HG03378 (cell line): ENCODE results near the gene PIK3AP1.
A peak's percentile ranks its signal among the peaks of the same experiment; 100 is the strongest.

ENCODE experiments used
- ATAC-seq: cut with Tn5 transposase; IDR thresholded peaks from one replicate; pipeline ENCODE4 v1.9.1; 2021; ENCODE audit warnings: mild to moderate bottlenecking, moderate library complexity; ENCODE audit not compliant: unreplicated experiment

PIK3AP1 gene

DNA sequence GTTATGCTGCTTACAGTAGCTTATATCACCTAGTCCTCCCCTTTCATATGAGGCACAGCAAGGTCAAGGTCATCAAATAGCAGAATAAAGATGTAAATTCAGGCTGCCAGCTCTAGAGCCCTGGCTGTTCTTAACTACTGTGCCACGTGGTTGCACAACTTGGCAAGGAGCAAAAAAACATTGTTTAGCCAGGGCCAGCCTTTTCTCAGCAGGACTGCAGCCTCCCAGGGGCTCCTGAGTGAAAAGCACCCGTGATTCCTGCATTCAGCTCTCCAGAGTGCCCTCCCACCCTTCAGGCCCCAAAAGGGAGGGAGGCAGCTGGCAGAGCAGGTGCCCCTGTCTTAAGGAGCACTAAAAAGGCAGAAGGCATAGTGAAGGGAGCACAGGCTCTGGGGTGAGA, 101.7 kb downstream of the PIK3AP1 start:
- ATAC-seq: no peak

DNA sequence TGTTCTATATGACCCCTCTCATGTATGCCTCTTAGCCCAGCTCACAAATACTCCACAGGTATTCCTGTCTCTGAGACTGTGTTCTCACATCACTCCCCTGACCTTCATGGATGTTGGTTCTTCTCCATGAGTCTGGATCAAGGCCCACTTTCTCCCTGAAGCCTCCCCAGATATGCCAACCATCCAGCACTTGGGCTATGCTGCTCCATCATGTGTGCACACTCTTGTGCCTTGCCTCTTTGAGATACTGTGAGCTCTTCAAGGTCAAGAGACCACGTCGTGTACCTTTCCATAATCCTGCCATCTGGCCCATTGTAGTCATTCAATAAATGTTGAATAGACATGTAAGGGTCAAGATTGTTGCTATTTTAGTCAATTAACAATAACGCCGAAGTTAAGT, 103.4 kb downstream of the PIK3AP1 start:
- no peak for ATAC-seq

DNA sequence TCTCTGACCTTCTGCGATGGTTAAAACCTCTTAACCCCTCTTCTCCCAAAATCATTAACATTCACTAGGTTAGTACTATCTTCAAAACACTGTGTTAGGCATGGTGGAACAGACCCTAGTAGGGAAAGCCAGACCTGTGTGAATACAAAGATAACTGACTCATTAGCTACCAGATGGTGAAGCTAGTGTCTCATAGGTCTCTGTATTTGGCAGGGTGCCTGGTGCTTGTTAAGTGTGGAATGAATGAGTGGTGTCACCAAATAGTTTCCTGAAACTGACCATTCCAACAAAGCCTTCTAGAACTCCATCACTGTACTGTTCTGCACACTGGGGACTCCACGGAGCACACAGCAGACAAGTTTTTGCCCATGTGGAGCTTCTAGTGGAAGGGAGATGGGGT, 105.8 kb downstream of the PIK3AP1 start:
- no peak for ATAC-seq

DNA sequence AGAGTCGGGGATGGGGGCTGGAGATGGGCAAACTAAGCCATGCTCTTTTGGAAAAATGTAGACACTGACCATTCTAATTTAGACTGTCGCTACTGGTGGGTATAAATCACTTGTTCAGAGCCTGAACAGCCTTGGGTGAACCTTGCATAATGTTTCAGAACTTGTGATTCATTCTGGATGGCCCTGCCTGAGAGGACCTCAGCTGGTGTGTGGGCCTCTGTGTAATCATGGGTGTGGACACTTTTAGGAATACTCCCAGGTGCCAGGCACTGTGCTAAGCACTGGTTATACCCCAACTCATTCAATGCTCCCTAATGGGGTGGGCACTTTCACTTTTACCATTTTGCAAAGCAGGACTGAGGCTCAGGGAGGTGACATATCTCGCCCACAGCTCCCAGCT, 106.7 kb downstream of the PIK3AP1 start:
- no peak for ATAC-seq

DNA sequence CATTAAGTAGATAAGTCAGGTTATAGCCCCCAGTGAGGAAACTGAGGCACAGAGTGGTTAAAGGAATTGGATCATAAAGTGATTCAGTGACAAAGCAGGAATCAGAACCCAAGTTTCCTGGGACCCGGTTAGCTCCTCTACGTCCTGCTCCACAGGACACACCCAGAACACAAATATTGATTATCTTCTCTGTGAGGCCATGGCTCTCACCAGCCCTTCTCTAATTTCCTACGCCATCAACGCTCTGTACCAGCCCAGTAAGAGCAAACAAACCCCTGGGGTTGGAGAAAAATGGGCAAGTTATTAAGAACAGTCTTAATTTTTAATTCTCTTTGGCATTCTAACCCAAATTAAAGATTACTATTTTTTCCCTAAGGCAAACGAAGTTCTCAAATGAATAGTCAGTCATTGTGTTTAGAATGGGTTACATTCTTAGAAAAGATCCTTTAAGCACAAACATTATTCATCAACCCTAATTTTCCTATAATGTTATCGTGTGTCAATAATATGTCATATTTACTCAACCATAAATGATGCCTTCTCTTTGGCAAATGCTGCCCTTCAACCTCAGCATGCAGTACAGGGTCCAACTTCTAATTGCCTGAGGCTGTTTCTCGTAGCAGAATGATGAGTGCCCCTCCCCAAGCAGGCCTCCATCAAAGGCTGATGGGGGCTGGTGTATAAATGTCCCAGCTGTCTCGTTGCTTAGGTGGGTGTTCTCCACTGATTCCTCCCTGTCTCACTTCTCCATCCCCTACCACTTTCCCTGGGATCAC, 108.1 kb downstream of the PIK3AP1 start:
- no peak for ATAC-seq

DNA sequence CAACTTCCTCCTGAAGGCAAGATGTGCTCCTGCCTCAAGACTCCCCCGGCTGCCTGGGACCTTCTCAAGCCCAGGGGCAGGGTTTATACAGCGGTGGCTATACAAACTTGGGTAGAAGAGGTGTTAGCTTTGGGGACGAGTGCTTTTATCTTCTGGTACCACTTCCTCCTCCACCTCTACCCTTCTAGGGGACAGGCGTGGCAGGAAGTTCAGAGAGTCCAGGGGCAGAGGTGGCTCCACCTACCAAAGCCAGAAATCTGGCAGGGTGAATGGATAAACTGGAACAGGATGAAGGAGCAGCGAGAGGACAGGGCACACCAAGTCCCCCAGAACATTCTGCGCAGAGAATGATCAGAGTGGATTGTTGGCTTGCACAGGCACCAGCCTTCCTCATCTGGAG, 109.5 kb downstream of the PIK3AP1 start:
- ATAC-seq: no peak

DNA sequence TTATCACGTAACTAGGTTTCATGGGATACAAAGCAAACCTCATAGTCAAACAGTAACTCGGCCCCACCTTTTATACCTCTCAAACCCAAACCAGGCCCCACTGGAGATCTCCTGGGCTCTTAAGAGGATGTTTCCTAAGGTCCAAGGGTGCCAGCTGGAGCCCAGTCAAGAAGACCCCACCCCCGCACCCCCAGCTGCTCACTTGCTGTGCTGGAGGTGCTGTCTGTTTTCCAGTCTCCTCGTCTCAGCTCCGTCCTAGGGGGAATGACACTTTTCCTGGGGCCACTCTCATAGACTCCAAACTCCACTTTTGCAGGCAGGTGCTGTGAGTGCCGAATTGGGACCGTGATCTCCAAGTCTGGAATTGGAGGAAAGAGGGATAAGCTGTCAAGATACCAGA, 110.8 kb downstream of the PIK3AP1 start:
- no peak for ATAC-seq

DNA sequence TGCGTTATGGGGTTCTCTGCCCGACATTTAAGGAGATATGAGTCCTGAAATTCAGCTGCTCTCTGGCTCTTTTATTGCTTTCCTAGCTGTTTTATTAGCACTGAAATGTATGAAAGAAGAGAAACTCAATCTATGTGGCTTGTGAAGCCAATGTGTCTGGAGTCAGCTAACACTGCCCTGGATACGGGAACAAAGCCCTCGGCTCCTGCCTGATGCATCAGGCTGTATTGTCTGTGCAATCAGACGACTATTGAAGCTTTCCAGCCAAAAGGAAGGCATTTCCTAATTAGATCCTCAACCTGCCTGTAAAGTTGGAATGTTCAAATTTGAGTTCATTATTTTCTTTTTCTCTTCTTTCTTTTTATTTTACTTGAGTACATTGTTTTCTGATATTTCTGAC, 111.5 kb downstream of the PIK3AP1 start:
- no peak for ATAC-seq

DNA sequence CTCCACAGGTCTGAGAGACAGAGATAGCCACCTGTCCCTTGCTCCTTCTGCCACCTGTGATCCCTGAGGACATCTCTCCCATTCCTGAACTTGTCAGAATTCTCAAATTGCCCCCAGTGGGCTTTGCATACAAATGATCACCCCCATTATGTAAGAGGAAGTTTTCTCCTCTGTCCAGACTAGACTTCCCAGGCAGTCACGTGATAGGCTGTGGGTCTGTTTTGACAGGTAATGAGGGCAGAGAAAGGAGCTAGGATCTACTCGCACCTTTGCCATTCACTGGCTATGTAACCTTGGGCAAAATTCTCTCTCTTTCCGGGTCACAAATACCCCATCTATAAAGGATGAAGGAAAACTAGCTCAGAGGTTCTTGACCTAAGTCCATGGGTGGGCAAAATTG, 112.1 kb downstream of the PIK3AP1 start:
- ATAC-seq: no peak

DNA sequence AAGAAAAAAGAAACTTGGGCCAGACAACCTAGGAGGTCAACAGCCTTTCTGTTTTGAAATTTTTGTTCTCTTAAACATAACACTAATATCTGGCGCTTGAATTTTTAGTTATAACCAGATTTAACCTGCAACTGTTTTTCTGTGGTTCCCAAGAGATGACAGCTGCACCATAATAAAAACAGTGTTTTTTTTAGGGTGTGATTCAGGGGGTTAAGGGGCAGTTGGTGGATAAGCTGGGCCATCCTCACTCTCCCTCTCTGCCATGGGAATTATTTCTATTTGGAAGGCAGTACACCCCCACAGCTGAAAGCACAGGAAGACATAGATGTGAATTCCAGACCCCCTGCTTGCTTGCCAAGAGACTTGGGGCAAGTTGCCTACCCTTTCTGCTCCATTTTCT, 113.4 kb downstream of the PIK3AP1 start:
- no peak for ATAC-seq

DNA sequence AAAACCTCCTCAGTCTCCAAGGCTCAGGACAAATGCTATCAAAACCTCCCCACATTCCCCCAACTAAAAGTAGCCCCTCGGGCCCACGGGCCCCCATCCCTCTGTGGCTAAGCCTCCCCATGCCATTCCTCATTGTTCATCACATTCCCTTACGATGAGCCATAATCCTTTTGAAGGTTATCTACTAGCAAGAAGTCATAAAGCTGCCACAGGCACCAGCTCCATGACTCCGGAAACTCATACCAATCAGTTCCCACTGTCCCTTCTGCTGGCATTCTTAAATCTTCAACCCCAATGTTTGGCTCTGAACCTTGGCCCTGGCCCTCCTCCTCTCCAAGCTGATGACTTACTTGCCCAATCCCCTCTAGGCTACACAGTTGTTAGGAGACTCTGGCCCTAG, 114.1 kb downstream of the PIK3AP1 start:
- ATAC-seq: no peak

DNA sequence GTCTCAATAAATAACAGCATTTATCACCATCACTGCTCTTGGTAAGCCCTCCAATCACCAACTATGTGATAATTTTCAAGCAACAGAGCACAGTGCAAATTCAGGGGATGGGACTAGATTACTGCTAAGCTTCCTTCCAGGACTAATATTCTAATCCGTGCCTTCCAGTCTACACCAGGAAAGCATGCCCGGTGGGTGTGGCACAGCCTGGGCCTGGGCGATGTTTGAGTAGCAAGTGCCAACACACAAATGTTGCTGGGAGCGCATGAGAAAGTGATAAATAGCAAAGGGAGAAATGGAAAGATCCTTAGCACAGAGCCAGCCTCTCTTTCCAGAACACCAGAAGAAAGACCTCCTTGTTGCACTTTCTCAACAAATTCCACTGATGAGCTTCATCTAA, 120.0 kb downstream of the PIK3AP1 start:
- ATAC-seq: no peak

DNA sequence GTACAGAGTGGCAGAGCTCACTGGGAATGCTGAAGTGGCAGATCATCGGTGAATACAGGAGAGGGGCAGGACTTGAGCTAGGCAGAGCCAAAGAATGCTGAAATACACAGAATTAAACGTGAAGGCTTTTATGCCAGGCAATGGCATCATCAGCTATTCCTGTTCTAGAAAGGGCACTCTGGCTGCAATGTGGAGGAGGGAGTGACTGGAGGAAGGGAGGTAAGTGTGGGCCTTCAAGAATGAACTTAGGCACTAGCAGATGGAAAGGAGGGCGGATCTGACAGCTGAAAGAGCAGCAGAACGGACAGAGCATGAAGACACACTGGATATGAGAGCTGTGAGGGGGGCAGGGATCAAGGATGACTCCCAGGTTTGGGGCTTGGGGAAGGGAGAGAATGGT, 121.5 kb downstream of the PIK3AP1 start:
- ATAC-seq: no peak

DNA sequence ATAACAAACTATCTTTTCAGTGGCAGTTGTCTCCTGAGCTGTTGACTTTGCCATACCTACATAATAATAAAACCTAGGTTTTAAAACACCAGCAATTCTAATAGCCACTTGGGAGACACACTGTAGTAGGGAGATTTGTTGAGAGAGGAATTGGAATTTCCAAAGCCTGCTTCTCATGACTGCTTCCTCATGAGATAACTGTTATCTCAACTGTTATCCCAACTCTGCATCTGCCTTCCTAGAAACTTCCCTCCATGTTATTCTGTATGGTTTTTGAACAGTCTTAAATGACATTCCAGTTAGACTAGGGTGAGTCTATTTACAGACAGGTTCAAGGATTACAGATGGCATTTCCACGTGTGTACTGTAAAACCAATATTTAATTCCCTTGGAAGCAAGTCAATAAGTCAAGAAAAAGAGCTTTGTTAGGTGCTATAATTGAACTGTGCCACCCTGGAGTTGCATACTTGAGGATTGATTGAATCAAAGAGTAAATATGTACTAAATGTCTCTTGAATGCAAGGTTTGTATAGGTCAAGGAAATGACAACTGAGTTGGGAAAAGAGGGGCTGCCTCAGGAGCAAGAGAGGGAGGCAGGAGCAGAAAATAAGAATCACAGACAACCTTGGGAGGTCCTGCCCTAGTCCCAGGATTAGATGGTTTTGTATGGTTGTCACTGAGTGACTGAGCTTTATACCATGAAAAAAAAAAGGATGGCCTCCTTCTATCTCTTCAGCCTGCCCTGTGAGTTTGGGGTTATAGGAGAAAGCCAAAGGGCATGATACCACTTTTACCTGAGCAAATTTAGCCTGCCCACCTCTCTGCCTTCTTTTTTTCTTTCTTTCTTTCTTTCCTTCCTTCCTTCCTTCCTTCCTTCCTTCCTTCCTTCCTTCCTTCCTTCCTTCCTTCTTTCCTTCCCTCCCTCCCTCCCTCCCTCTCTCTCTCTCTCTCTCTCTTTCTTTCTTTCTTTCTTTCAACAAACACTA, 123.6 kb downstream of the PIK3AP1 start:
- no peak for ATAC-seq

DNA sequence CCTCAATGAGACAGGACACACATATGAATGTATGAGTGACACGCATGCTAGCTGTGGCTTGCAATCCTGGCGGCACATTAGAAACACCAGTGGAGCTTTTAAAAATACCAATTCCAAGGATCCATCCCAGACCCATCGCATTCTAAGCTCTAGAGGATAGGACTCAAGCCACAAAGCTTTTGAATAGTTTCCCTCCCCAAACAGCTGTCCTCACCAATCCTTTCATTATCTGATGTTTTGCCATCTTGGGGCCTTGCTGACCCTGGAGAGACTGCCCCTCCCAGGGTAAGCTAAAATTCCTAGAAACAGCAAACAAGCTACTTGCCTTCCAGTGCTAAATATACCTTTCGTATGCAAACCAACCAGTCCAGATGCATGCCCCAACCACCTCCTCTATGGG, 124.6 kb downstream of the PIK3AP1 start:
- no peak for ATAC-seq

DNA sequence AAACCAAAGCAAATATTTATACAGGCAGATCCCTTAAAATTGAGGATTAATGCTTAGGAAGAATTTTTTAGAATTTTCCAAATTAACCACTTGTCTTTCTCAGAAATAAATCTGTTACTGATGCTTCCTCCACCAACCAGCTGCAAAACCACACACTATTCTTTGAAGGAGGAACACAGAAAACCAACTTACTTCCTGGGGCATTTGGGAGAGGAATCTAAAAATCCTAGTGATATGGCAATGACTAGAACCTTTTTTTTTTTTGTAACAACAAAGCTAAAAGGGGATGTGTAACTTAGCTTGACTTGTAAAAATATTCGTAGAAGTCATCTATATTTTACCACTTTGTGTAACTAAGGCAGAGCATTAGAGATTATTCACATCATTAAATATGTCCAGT, 128.4 kb downstream of the PIK3AP1 start:
- no peak for ATAC-seq

DNA sequence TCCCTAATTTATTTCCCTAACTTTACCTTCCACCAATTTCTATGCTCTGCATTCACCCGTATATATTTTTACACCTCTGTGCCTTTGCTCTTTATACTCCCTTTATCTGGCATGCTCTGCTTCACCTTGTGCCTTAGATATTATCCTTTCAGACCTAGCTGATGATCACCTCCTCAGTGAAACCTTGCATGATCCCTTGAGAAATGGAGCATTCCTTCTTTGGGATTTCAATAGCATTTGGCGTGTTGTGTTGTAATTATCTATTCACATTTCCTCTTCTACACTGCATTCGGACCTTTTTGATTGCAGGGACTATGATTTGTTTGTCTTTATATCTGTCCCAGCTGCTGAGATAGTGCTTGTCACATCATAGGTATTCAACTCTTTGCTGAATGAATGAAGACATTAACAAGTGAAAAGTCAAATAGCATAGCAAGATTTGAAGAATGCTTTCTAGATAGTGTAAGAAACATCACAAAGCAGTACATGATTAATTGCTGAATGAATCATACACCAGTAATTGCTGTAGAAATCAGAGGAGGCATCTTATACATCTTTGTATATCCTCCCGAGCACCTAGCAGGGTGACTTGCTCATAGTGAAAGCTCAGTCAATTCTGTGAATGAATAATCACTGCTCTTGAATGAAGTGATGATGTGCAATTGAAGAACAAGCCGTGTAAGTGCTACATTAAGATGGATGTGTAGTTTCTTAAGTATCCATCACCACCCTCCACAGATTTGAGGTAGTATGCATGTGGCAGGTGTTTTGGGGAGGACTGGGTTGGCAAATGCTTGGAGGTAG, 131.5 kb downstream of the PIK3AP1 start:
- peak; percentile 48 for ATAC-seq

DNA sequence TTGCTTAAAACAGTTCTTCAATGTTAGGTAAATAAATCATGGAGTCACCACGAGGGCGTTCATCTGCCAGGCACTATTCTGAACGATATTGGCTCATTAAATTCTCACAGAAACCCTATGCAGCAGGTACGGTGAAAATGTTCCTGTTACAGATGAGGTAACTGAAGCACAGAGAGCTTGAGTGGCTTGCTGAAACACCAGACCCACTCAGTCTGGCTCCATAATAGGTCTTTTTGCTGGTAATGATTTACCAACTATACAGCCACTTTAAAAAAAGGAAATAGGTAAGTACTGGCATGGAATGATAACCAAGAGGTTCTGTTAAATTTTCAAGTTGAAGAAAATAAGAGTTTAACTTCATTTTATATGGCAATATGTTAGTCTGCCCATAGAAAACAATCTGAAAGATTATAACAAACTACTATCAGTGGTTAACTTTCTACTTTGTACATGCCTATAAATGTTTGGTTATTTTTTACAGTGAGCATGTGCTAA, 132.2 kb downstream of the PIK3AP1 start:
- ATAC-seq: no peak

DNA sequence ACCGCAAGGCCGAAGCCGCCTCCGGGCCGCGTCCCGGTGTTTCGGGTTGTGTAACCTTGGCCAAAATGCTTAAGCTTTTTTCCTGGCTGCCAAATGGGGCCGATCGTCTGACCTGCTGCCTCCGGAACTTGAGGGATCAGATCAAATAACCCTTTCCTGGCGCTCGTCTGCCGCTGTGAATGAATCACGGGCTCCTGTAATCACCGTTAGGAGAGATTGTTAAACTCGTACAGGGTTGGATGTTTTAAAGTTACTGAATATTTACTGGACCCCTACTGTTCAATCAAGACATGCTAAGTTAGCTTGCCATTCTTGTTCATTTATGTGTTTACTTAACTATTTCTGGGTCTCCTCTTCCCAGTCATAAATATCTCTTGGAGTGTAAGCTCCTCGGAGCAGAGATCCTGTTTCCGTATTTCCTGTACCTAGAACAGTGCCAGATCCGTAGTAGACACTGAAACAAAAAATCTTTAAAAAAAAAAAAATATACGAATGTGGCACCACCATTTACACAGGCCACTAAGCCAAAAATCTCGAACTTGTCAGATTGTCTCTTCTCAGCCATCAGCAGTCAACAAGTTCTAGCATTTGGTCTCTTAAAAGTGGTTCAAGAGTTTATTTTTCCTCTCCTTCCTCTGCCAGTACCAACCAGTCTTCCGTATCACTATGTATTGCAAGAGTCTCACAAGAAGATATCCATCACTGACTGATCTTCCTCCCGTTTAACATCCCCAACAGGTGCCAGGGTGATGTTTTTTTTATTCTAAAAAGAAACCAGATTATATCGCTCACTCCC, 132.9 kb downstream of the PIK3AP1 start:
- ATAC-seq: peak; percentile 10
